ENCODE results near the gene ASGR1.

The ASGR1 gene

GRCh38 chr17:7207120-7208001 lies 28.2 kb upstream of the ASGR1 start:
- TF ChIP-seq, protein P1, sequence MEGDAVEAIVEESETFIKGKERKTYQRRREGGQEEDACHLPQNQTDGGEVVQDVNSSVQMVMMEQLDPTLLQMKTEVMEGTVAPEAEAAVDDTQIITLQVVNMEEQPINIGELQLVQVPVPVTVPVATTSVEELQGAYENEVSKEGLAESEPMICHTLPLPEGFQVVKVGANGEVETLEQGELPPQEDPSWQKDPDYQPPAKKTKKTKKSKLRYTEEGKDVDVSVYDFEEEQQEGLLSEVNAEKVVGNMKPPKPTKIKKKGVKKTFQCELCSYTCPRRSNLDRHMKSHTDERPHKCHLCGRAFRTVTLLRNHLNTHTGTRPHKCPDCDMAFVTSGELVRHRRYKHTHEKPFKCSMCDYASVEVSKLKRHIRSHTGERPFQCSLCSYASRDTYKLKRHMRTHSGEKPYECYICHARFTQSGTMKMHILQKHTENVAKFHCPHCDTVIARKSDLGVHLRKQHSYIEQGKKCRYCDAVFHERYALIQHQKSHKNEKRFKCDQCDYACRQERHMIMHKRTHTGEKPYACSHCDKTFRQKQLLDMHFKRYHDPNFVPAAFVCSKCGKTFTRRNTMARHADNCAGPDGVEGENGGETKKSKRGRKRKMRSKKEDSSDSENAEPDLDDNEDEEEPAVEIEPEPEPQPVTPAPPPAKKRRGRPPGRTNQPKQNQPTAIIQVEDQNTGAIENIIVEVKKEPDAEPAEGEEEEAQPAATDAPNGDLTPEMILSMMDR (IDR thresholded peaks at IDR 0.05; ENCODE audit: low read depth, low read length) = no peak
- DNase-seq (ENCODE audit: extremely low read depth, low read depth) = no peak

- TF ChIP-seq, protein P1 (IDR thresholded peaks at IDR 0.05; ENCODE audit: low read depth, low read length) = no peak
- no peak for DNase-seq (ENCODE audit: extremely low read depth, low read depth)
Measured at GRCh38 chr17:7205561-7205960, 26.4 kb upstream of the ASGR1 start.

DNA sequence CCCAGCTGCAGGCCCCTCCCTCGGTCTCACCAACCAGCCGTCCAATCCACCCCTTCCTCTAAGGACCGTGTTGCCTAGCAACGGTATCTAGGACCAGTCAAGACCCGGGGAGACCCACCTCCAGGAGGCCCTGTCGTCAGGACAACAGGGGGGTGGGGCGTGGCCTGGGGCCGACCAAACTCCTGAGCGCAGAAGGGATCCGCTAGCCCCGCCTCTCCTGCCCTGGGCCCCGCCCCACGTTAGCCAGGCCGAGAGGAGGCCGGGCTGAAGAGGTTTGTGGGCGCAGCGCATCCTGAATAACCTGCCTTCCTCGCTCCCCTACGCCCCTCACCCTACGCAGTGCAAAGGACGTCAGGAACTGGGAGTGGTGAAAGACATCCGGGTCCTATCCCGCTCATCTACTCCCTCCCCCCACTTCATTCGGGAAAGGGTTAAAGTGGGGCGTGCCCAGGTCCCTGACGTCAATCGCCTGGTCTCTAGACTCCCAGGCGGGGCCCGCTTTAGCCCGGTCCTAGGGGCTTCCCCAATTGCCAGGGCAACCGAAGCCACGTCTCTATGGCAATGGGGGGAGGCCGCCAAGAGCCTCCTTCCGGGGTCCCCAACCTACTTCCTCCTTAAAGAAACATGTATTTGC lies 25.8 kb upstream of the ASGR1 start:
- DNase-seq (ENCODE audit: extremely low read depth, low read depth) = no peak
- TF ChIP-seq, protein P1 (IDR thresholded peaks at IDR 0.05; ENCODE audit: low read depth, low read length) = no peak

- TF ChIP-seq, protein P1 (IDR thresholded peaks at IDR 0.05; ENCODE audit: low read depth, low read length) = no peak
- DNase-seq (ENCODE audit: extremely low read depth, low read depth) = no peak
Measured at GRCh38 chr17:7204336-7204735, 25.2 kb upstream of the ASGR1 start.

- DNase-seq (ENCODE audit: extremely low read depth, low read depth) = no peak
- TF ChIP-seq, protein P1 (IDR thresholded peaks at IDR 0.05; ENCODE audit: low read depth, low read length) = no peak
Measured at GRCh38 chr17:7203391-7203790, 24.2 kb upstream of the ASGR1 start.

DNA sequence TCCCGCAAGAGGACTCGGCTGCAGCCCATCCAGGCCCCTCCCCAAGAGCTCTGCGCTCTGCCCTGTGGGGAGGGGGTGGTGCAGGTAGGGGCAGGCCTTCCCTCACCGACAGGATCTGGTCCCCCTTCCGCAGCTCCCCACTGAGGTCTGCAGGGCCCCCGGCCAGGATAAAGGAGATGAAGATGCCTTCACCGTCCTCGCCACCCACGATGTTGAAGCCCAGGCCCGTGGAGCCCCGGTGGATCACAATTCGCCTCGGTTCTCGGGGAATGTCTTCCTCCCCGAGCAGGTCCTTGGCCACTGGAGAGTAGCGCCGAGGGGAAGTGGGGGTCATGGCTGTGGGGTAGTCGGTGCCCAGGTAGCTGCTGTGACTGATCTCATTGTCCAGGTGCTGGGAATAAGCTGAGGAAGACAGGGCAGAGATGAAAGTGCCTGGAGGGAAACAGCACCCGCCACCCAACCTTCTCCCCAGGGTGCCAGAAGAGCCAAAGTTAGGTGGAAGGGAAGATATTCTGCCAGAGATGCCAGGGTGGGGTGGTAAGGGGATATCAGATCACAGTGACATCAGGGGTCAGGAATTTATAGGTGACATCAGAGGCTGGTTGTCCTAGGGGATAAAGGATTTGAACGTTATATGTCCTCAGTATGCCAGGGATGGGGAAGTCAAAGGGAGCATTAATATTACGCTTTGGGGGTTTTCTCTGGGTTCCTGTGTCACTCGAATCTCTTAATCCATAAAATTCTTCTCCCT lies 17.7 kb upstream of the ASGR1 start:
- DNase-seq (ENCODE audit: extremely low read depth, low read depth) = no peak
- TF ChIP-seq, protein P1 (IDR thresholded peaks at IDR 0.05; ENCODE audit: low read depth, low read length) = no peak
